Measurements from ENCODE around the gene SELENOM.

SELENOM gene

DNA sequence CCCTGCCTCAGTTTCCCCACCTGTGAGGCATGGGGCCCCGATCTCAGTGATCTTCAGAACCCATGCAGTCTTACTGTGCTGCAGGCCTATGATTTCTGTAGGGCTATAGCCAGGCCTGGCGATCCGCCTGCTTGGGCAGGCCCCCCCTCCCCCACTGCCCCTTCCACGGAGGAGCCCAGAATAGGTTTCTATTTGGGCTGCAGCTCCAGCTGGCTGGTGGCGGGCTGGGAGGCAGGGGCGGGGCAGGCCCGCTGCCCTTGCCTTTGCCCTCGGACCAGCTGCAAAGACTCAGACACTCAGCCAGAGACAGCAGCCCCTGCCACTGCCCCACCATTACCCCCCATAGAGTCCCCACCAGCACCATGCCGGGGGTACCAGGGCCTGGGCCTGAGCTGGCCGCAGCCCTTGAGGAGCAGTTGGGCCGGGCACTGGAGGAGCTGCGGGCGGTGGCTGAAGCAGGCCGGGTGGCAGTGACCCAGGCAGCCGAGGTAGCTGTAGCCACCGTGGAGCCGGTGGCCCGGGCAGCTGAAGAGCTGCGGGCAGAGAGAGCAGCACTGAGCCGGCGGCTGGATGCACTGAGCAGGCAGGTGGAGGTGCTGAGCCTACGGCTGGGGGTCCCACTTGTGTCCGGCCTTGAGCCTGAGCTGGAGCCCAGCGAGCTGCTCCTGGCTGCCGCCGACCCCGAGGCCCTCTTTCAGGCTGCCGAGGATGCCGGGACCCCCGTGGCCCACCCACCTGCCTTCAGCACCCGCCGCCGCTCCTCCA, 14.1 kb downstream of the SELENOM start:
- H3K27me3 ChIP-seq (ENCODE audit: insufficient read depth, low read length), result no peaks in the 10 kb centered on the region

DNA sequence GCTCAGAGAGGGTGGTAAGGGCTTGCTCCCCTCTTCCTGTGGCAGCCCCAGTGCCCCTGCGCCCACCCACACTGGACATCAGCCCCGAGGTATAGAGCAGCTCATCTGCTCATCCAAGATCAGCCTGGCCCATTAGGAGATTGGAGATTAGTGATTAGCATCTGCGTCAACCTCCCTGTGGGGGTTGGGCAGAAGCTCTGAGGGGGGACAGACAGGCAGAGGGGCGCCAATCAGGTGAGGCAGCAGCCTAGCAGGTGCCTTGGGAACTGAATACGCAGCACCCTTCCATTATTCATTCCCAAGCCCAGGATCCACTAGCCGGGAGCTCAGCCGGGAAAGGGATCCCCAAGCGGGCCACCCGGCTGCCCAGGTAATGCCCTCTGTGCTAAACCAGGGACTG, 15.2 kb downstream of the SELENOM start:
- Histone ChIP-seq H3K9me2 (ENCODE audit: low read depth, low read length) (no peaks in the 10 kb centered on the region), H3K9ac (ENCODE audit: low read length) (no peak overlapping the region), H3K27ac (ENCODE audit: low read depth, low read length, poor library complexity, severe bottlenecking) (no peak overlapping the region), H2AFZ (ENCODE audit: low read length) (no peak overlapping the region), H4K20me1 (ENCODE audit: insufficient read depth, low read length) (no peaks in the 10 kb centered on the region), H3K4me3 (ENCODE audit: low read depth, low read length, poor library complexity, severe bottlenecking) (no peak overlapping the region), H3K79me2 (ENCODE audit: insufficient read depth, low read length) (no peaks in the 10 kb centered on the region), H3F3A (ENCODE audit: insufficient read depth, low read length) (no peaks in the 10 kb centered on the region), H3K4me1 (ENCODE audit: insufficient read depth, low read length, severe bottlenecking) (peaks cover 16% of the 10 kb centered on the region), H3K27me3 (ENCODE audit: insufficient read depth, low read length) (no peaks in the 10 kb centered on the region), H3K4me2 (ENCODE audit: low read length) (no peak overlapping the region), H3K9me3 (ENCODE audit: low read length) (no peaks in the 10 kb centered on the region), H3K36me3 (ENCODE audit: insufficient read depth, low read length) (no peaks in the 10 kb centered on the region)
- TF ChIP-seq CTCF (IDR thresholded peaks at IDR 0.05; ENCODE audit: low read length), result no peak
- TF ChIP-seq EZH2 (IDR thresholded peaks at IDR 0.05; ENCODE audit: borderline replicate concordance, low read length), result no peak

More for the DNA sequence above, 14.1 kb downstream of the SELENOM start:
- no peaks in the 10 kb centered on the region for H3K36me3 ChIP-seq (ENCODE audit: insufficient read depth, low read length)
- H3K4me2 ChIP-seq (ENCODE audit: low read length), result no peak overlapping the region
- H3K27ac ChIP-seq (ENCODE audit: low read depth, low read length, poor library complexity, severe bottlenecking), result no peak overlapping the region
- H3K4me1 ChIP-seq (ENCODE audit: insufficient read depth, low read length, severe bottlenecking), result peaks cover 16% of the 10 kb centered on the region
- H4K20me1 ChIP-seq (ENCODE audit: insufficient read depth, low read length), result no peaks in the 10 kb centered on the region
- TF ChIP-seq EZH2 (IDR thresholded peaks at IDR 0.05; ENCODE audit: borderline replicate concordance, low read length) (no peak), CTCF (IDR thresholded peaks at IDR 0.05; ENCODE audit: low read length) (no peak)
- H3K4me3 ChIP-seq (ENCODE audit: low read depth, low read length, poor library complexity, severe bottlenecking), result no peak overlapping the region
- H3F3A ChIP-seq (ENCODE audit: insufficient read depth, low read length), result no peaks in the 10 kb centered on the region
- no peaks in the 10 kb centered on the region for H3K9me2 ChIP-seq (ENCODE audit: low read depth, low read length)
- H3K79me2 ChIP-seq (ENCODE audit: insufficient read depth, low read length), result no peaks in the 10 kb centered on the region
- H3K9me3 ChIP-seq (ENCODE audit: low read length), result no peaks in the 10 kb centered on the region
- no peak overlapping the region for H2AFZ ChIP-seq (ENCODE audit: low read length)
- H3K9ac ChIP-seq (ENCODE audit: low read length), result no peak overlapping the region

GRCh38 chr22:31091106-31091975, 16.0 kb downstream of the SELENOM start:
- H3K9me2 ChIP-seq (ENCODE audit: low read depth, low read length), result no peaks in the 10 kb centered on the region
- H3K79me2 ChIP-seq (ENCODE audit: insufficient read depth, low read length), result no peaks in the 10 kb centered on the region
- H3K4me2 ChIP-seq (ENCODE audit: low read length), result no peak overlapping the region
- H3K9ac ChIP-seq (ENCODE audit: low read length), result no peak overlapping the region
- peaks cover 16% of the 10 kb centered on the region for H3K4me1 ChIP-seq (ENCODE audit: insufficient read depth, low read length, severe bottlenecking)
- H3K27ac ChIP-seq (ENCODE audit: low read depth, low read length, poor library complexity, severe bottlenecking), result no peak overlapping the region
- H2AFZ ChIP-seq (ENCODE audit: low read length), result no peak overlapping the region
- no peaks in the 10 kb centered on the region for H3K9me3 ChIP-seq (ENCODE audit: low read length)
- H3K4me3 ChIP-seq (ENCODE audit: low read depth, low read length, poor library complexity, severe bottlenecking), result no peak overlapping the region
- no peaks in the 10 kb centered on the region for H4K20me1 ChIP-seq (ENCODE audit: insufficient read depth, low read length)
- TF ChIP-seq CTCF (IDR thresholded peaks at IDR 0.05; ENCODE audit: low read length), result no peak
- no peak for TF ChIP-seq EZH2 (IDR thresholded peaks at IDR 0.05; ENCODE audit: borderline replicate concordance, low read length)
- H3K36me3 ChIP-seq (ENCODE audit: insufficient read depth, low read length), result no peaks in the 10 kb centered on the region
- no peaks in the 10 kb centered on the region for H3F3A ChIP-seq (ENCODE audit: insufficient read depth, low read length)
- no peaks in the 10 kb centered on the region for H3K27me3 ChIP-seq (ENCODE audit: insufficient read depth, low read length)
